Activated CD8-positive, alpha-beta T cell treated with anti-CD3 and anti-CD28 coated beads, Interleukin-2, amount 10 ng/mL, durations not matched to agents 7 days and 5 days (primary cell): ENCODE measurements around the gene AMMECR1. TPM values are rescaled to one million over a fixed set of nuclear protein-coding genes. Genes with fewer than 3 reads are reported as not detected.

ENCODE experiments used
- ATAC-seq: fragments of 150-1000 bp; cut with Tn5 transposase; one replicate; pipeline ENCODE4 v1.10.0; 2021; ENCODE audit warnings: moderate library complexity
- CTCF ChIA-PET: fragments of 350-600 bp; sonication (Branson Sonifier 250); formaldehyde crosslinking; loops from one replicate; lab custom pipeline; 2021; ENCODE audit warnings: antibody characterized with exemption; lab: Charles Lee
- POLR2A ChIA-PET: fragments of 350-600 bp; sonication (Branson Sonifier 250); formaldehyde crosslinking; loops from one replicate; lab custom pipeline; 2021; ENCODE audit warnings: antibody characterized with exemption; lab: Charles Lee
- DNase-seq: peaks from one replicate; pipeline ENCODE4 v3.0.0-alpha.2; 2020
- H3K27ac Mint-ChIP-seq: one replicate; pipeline ENCODE4 v1.8.0; 2021; ENCODE audit warnings: mild to moderate bottlenecking, mixed read lengths
- H3K27me3 Mint-ChIP-seq: one replicate; pipeline ENCODE4 v1.8.0; 2021; ENCODE audit warnings: low read depth, mixed read lengths
- H3K36me3 Mint-ChIP-seq: one replicate; pipeline ENCODE4 v1.8.0; 2021; ENCODE audit warnings: low read depth, mixed read lengths
- H3K4me1 Mint-ChIP-seq: one replicate; pipeline ENCODE4 v1.8.0; 2021; ENCODE audit warnings: low read depth, mixed read lengths
- H3K4me3 Mint-ChIP-seq: one replicate; pipeline ENCODE4 v1.8.0; 2021; ENCODE audit warnings: mild to moderate bottlenecking, mixed read lengths
- H3K9me3 Mint-ChIP-seq: one replicate; pipeline ENCODE4 v1.8.0; 2022; ENCODE audit warnings: mixed read lengths; ENCODE audit not compliant: insufficient read depth
- total RNA-seq, 2 experiments: library from RNA; stranded (reverse); gene quantifications; one replicate each; pipeline ENCODE4 v1.2.3, GENCODE V29; 2021

Gene AMMECR1
- total RNA-seq, 2 experiments from 2014 or later, result 7.3 to 7.5 TPM

- CTCF ChIA-PET, result no interaction called here
- Mint-ChIP-seq H3K9me3 (no peaks in the 10 kb centered on the region), H3K27ac (no peak overlapping the region), H3K4me1 (peaks cover under 1% of the 10 kb centered on the region), H3K27me3 (no peaks in the 10 kb centered on the region), H3K36me3 (no peaks in the 10 kb centered on the region), H3K4me3 (no peak overlapping the region)
- DNase-seq, result no peak
- ATAC-seq, result no peak
- POLR2A ChIA-PET, result no interaction called here
These were observed 95.2 kb downstream of the AMMECR1 start for GRCh38 chrX:110222497-110223257.

DNA sequence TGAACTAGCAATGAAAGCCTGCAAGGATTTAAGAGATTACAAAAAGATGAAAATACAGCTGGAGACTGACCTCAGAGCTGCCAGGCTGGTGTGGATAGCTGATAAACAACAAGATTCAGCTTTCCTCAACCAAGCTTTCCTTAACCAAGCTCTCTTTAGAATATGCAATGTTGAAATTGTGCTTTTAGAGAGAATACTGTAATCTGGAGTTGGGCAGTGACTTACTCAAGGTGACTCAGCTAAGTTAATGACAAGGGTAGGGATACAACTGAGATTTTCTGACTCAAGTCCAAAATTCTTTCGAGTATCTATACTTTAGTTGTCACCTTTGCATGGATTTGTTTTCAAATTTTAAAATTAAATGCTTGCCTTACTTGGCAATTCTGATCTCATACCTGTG lies 98.0 kb downstream of the AMMECR1 start:
- DNase-seq, result no peak
- CTCF ChIA-PET, result interaction anchor here (0.9 to 1.9 kb wide), 3 partner anchors 64 to 188 kb away, joined by 4 to 5 read pairs (median 4); no protein-coding TSS in a partner anchor
- POLR2A ChIA-PET, result interaction anchor here (1.8 kb wide), 1 partner anchor 98 kb away, joined by 4 read pairs; the partner anchor contains the start of gene AMMECR1
- Mint-ChIP-seq H3K27me3 (no peaks in the 10 kb centered on the region), H3K9me3 (no peaks in the 10 kb centered on the region), H3K27ac (no peak overlapping the region), H3K36me3 (no peaks in the 10 kb centered on the region), H3K4me3 (no peak overlapping the region), H3K4me1 (peaks cover 12% of the 10 kb centered on the region)
- no peak for ATAC-seq

- H3K4me1 Mint-ChIP-seq, result peaks cover 12% of the 10 kb centered on the region
- no peaks in the 10 kb centered on the region for H3K9me3 Mint-ChIP-seq
- H3K27ac Mint-ChIP-seq, result no peak overlapping the region
- ATAC-seq (no peak), DNase-seq (no peak)
- ChIA-PET POLR2A (no interaction called here), CTCF (no interaction called here)
- no peak overlapping the region for H3K4me3 Mint-ChIP-seq
- no peaks in the 10 kb centered on the region for H3K27me3 Mint-ChIP-seq
- H3K36me3 Mint-ChIP-seq, result no peaks in the 10 kb centered on the region
These were observed 99.3 kb downstream of the AMMECR1 start for GRCh38 chrX:110218591-110218990.

DNA sequence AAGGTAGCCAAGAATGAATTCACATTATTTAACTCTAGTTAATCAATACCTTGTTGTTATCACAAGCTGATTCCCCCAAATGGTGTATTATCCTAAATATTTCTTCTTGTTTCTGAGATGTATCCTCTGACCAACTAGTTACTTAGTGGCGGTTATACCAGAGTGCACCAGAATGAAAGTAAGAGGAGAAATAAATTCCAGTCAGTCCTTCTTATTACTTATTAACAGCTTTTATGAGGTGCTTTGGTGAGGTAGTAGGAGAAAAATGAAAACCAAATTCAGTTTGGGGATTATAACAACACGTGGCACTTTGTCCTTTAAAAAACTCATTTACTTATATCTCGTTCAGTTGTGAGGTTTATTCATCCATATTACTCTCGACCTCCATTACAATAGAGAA lies 101.9 kb downstream of the AMMECR1 start:
- peaks cover 12% of the 10 kb centered on the region for H3K4me1 Mint-ChIP-seq
- CTCF ChIA-PET, result no interaction called here
- H3K27me3 Mint-ChIP-seq, result no peaks in the 10 kb centered on the region
- no peak overlapping the region for H3K27ac Mint-ChIP-seq
- no peaks in the 10 kb centered on the region for H3K9me3 Mint-ChIP-seq
- DNase-seq (no peak), ATAC-seq (no peak)
- POLR2A ChIA-PET, result no interaction called here
- no peak overlapping the region for H3K4me3 Mint-ChIP-seq
- H3K36me3 Mint-ChIP-seq, result no peaks in the 10 kb centered on the region

- no peak overlapping the region for H3K27ac Mint-ChIP-seq
- ATAC-seq (no peak), DNase-seq (no peak)
- no peaks in the 10 kb centered on the region for H3K27me3 Mint-ChIP-seq
- H3K4me1 Mint-ChIP-seq, result peaks cover 12% of the 10 kb centered on the region
- ChIA-PET POLR2A (no interaction called here), CTCF (no interaction called here)
- H3K9me3 Mint-ChIP-seq, result no peaks in the 10 kb centered on the region
- no peak overlapping the region for H3K4me3 Mint-ChIP-seq
- H3K36me3 Mint-ChIP-seq, result no peaks in the 10 kb centered on the region
These were observed 102.5 kb downstream of the AMMECR1 start for GRCh38 chrX:110215411-110215810.

GRCh38 chrX:110214684-110215083 lies 103.2 kb downstream of the AMMECR1 start:
- Mint-ChIP-seq H3K4me1 (peaks cover 12% of the 10 kb centered on the region), H3K4me3 (no peak overlapping the region), H3K36me3 (no peaks in the 10 kb centered on the region), H3K27me3 (no peaks in the 10 kb centered on the region), H3K27ac (no peak overlapping the region), H3K9me3 (no peaks in the 10 kb centered on the region)
- ChIA-PET POLR2A (no interaction called here), CTCF (no interaction called here)
- ATAC-seq, result no peak
- DNase-seq, result no peak

GRCh38 chrX:110213183-110213582 lies 104.7 kb downstream of the AMMECR1 start:
- no peaks in the 10 kb centered on the region for H3K27me3 Mint-ChIP-seq
- no peak overlapping the region for H3K4me3 Mint-ChIP-seq
- DNase-seq (no peak), ATAC-seq (no peak)
- no peaks in the 10 kb centered on the region for H3K9me3 Mint-ChIP-seq
- POLR2A ChIA-PET, result no interaction called here
- H3K27ac Mint-ChIP-seq, result no peak overlapping the region
- H3K36me3 Mint-ChIP-seq, result no peaks in the 10 kb centered on the region
- peaks cover 12% of the 10 kb centered on the region for H3K4me1 Mint-ChIP-seq
- CTCF ChIA-PET, result no interaction called here

GRCh38 chrX:110212299-110212698 lies 105.6 kb downstream of the AMMECR1 start:
- Mint-ChIP-seq H3K4me3 (no peak overlapping the region), H3K4me1 (peaks cover 7% of the 10 kb centered on the region), H3K27me3 (no peaks in the 10 kb centered on the region), H3K36me3 (no peaks in the 10 kb centered on the region), H3K9me3 (no peaks in the 10 kb centered on the region), H3K27ac (no peak overlapping the region)
- DNase-seq (no peak), ATAC-seq (no peak)
- ChIA-PET POLR2A (no interaction called here), CTCF (no interaction called here)

GRCh38 chrX:110211340-110211739 lies 106.5 kb downstream of the AMMECR1 start:
- Mint-ChIP-seq H3K36me3 (no peaks in the 10 kb centered on the region), H3K4me1 (peaks cover under 1% of the 10 kb centered on the region), H3K27ac (no peak overlapping the region), H3K9me3 (no peaks in the 10 kb centered on the region), H3K4me3 (no peak overlapping the region), H3K27me3 (no peaks in the 10 kb centered on the region)
- DNase-seq (no peak), ATAC-seq (no peak)
- POLR2A ChIA-PET, result no interaction called here
- CTCF ChIA-PET, result no interaction called here

- no peak overlapping the region for H3K27ac Mint-ChIP-seq
- ChIA-PET POLR2A (no interaction called here), CTCF (interaction anchor here (0.8 kb wide), 1 partner anchor 198 kb away, joined by 3 read pairs; no protein-coding TSS in a partner anchor)
- H3K4me3 Mint-ChIP-seq, result no peak overlapping the region
- no peaks in the 10 kb centered on the region for H3K27me3 Mint-ChIP-seq
- H3K9me3 Mint-ChIP-seq, result no peaks in the 10 kb centered on the region
- DNase-seq (no peak), ATAC-seq (no peak)
- no peaks in the 10 kb centered on the region for H3K36me3 Mint-ChIP-seq
- no peaks in the 10 kb centered on the region for H3K4me1 Mint-ChIP-seq
These were observed 107.3 kb downstream of the AMMECR1 start for GRCh38 chrX:110210417-110211139.

DNA sequence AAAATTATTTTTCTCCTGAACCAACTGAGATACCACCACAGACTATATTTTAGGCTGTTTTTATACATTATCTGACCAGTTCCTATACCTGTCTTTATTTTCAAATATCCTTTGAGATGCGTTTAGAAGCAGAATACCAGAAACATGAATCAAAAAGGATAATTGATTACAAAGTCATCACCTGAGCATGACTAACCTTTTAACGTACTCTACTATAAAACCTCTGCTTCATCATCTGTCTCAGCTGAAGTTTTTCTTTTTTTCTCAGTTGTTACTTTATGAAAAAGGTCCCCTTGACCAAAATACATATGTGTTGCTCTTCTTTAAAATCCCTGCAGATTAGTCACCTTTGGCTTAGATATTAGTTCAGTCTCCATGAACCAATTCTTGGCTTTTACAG lies 109.8 kb downstream of the AMMECR1 start:
- DNase-seq, result no peak
- Mint-ChIP-seq H3K27ac (no peak overlapping the region), H3K4me1 (peaks cover 5% of the 10 kb centered on the region), H3K4me3 (no peak overlapping the region), H3K27me3 (no peaks in the 10 kb centered on the region), H3K36me3 (peaks cover 2% of the 10 kb centered on the region), H3K9me3 (no peaks in the 10 kb centered on the region)
- POLR2A ChIA-PET, result no interaction called here
- CTCF ChIA-PET, result no interaction called here
- no peak for ATAC-seq

GRCh38 chrX:110204986-110205385 lies 112.9 kb downstream of the AMMECR1 start:
- H3K27ac Mint-ChIP-seq, result no peak overlapping the region
- no peak for ATAC-seq
- CTCF ChIA-PET, result no interaction called here

More at GRCh38 chrX:110204986-110205385, 112.9 kb downstream of the AMMECR1 start:
- Mint-ChIP-seq H3K4me3 (no peak overlapping the region), H3K36me3 (peaks cover 7% of the 10 kb centered on the region), H3K9me3 (no peaks in the 10 kb centered on the region), H3K4me1 (peaks cover 5% of the 10 kb centered on the region), H3K27me3 (no peaks in the 10 kb centered on the region)
- POLR2A ChIA-PET, result no interaction called here
- DNase-seq, result no peak
